Measurements from ENCODE around the gene AGO3. TPM values are rescaled to one million over a fixed set of nuclear protein-coding genes. Genes with fewer than 3 reads are reported as not detected.

AGO3 gene
- total RNA-seq, 1 donor = 16.8 TPM

GRCh38 chr1:36087233-36088123 lies 156.6 kb downstream of the AGO3 start:
- no peak overlapping the region for H3K4me3 ChIP-seq (ENCODE audit: low read depth, low read length)
- no peak for DNase-seq (ENCODE audit: low read depth)
- TF ChIP-seq CTCF (IDR thresholded peaks at IDR 0.05; ENCODE audit: insufficient read depth, low read depth, low read length) = no peak

GRCh38 chr1:36088265-36088576 lies 157.3 kb downstream of the AGO3 start:
- TF ChIP-seq CTCF (IDR thresholded peaks at IDR 0.05; ENCODE audit: insufficient read depth, low read depth, low read length) = no peak
- H3K4me3 ChIP-seq (ENCODE audit: low read depth, low read length) = peak overlapping the region; percentile 89
- no peak for DNase-seq (ENCODE audit: low read depth)

GRCh38 chr1:36088577-36089392 lies 157.9 kb downstream of the AGO3 start, which contains the start of gene ADPRS:
ADPRS (plus strand) TSS chr1:36088892; CDS start chr1:36088905, 13 bp downstream.
- peak; percentile 90 for DNase-seq (ENCODE audit: low read depth)
- peak within 1 kb of the TSS; percentile 89 for H3K4me3 ChIP-seq (ENCODE audit: low read depth, low read length)
- TF ChIP-seq CTCF (IDR thresholded peaks at IDR 0.05; ENCODE audit: insufficient read depth, low read depth, low read length) = peak; percentile 93

- TF ChIP-seq CTCF (IDR thresholded peaks at IDR 0.05; ENCODE audit: insufficient read depth, low read depth, low read length) = no peak
- peak overlapping the region; percentile 89 for H3K4me3 ChIP-seq (ENCODE audit: low read depth, low read length)
- peak; percentile 82 for DNase-seq (ENCODE audit: low read depth)
Measured at GRCh38 chr1:36089393-36090121, 158.7 kb downstream of the AGO3 start.

GRCh38 chr1:36091141-36091540 lies 160.2 kb downstream of the AGO3 start:
- H3K4me3 ChIP-seq (ENCODE audit: low read depth, low read length) = no peak overlapping the region
- TF ChIP-seq CTCF (IDR thresholded peaks at IDR 0.05; ENCODE audit: insufficient read depth, low read depth, low read length) = no peak
- no peak for DNase-seq (ENCODE audit: low read depth)

GRCh38 chr1:36091698-36092097 lies 160.8 kb downstream of the AGO3 start:
- no peak for DNase-seq (ENCODE audit: low read depth)
- TF ChIP-seq CTCF (IDR thresholded peaks at IDR 0.05; ENCODE audit: insufficient read depth, low read depth, low read length) = no peak
- no peak overlapping the region for H3K4me3 ChIP-seq (ENCODE audit: low read depth, low read length)
